B cell (primary cell): ENCODE results near the gene GGCX. TPM values are rescaled to one million over a fixed set of nuclear protein-coding genes. Genes with fewer than 3 reads are reported as not detected.

Source experiments
- ATAC-seq: fragments of 200-7000 bp; cut with Tn5 transposase; one replicate; pipeline ENCODE4 v1.10.0; 2021; ENCODE audit warnings: low read depth, mild to moderate bottlenecking, moderate number of reproducible peaks, moderate library complexity
- CTCF ChIA-PET: fragments of 350-600 bp; sonication (Branson Sonifier 250); formaldehyde crosslinking; loops from one replicate; lab custom pipeline; 2021; ENCODE audit warnings: antibody characterized with exemption, inconsistent platforms; lab: Charles Lee
- POLR2A ChIA-PET: fragments of 350-600 bp; sonication (Branson Sonifier 250); formaldehyde crosslinking; loops from one replicate; lab custom pipeline; 2021; ENCODE audit warnings: antibody characterized with exemption; lab: Charles Lee
- DNase-seq: peaks from one replicate; pipeline ENCODE4 v3.0.0; 2013
- H2AFZ ChIP-seq: 2 replicates; pipeline ENCODE4 v1.6.1; 2012; ENCODE audit warnings: mild to moderate bottlenecking, low read depth, low read length; ENCODE audit not compliant: insufficient read depth, poor library complexity, severe bottlenecking
- H3K27ac ChIP-seq, 2 donors: 1 replicate in 1 of 2; 2 replicates in 1 of 2; pipeline ENCODE4 v1.5.1; 2012 to 2013; ENCODE audit warnings: low read length in 2 of 2, mild to moderate bottlenecking in 2 of 2, moderate library complexity in 1 of 2
- H3K27me3 ChIP-seq, 4 experiments: fragments of 200-600 bp in 1 of 4; sonication (generic) in 1 of 4; replicated peaks in 1 of 4; 1 replicate in 2 of 4; 2 replicates in 2 of 4; pipeline versions ENCODE4 v1.6.1 to v1.7.0; 2013 to 2016; ENCODE audit warnings: low read length in 3 of 4, mild to moderate bottlenecking in 2 of 4, mixed read lengths in 1 of 4, moderate library complexity in 1 of 4; ENCODE audit not compliant: insufficient read depth in 4 of 4, control insufficient read depth in 3 of 4; ENCODE audit errors: control extremely low read depth in 1 of 4
- H3K36me3 ChIP-seq, 2 experiments: replicated peaks in 1 of 2; 1 replicate in 1 of 2; 2 replicates in 1 of 2; pipeline versions ENCODE4 v1.6.1 to v1.7.1; 2013; ENCODE audit warnings: low read length in 1 of 2; ENCODE audit not compliant: insufficient read depth in 2 of 2, control insufficient read depth in 1 of 2; ENCODE audit errors: control extremely low read depth in 1 of 2, extremely low read depth in 1 of 2
- H3K4me1 ChIP-seq, 2 donors: fragments of 200-600 bp in 1 of 2; sonication (generic) in 1 of 2; 1 replicate in 1 of 2; 2 replicates in 1 of 2; pipeline versions ENCODE4 v1.5.1 to v1.6.1; 2013 to 2017; ENCODE audit warnings: low read length in 2 of 2; ENCODE audit not compliant: control insufficient read depth in 2 of 2, insufficient read depth in 2 of 2
- H3K4me2 ChIP-seq: replicated peaks from 2 replicates; pipeline ENCODE3; 2012; ENCODE audit warnings: mild to moderate bottlenecking, low read depth, low read length; ENCODE audit not compliant: poor library complexity, severe bottlenecking
- H3K4me3 ChIP-seq, 5 experiments: fragments of 200-600 bp in 1 of 5; sonication (generic) in 1 of 5; 1 replicate in 3 of 5; 2 replicates in 2 of 5; pipeline versions ENCODE4 v1.5.1 to v1.7.0; 2011 to 2016; ENCODE audit warnings: low read length in 4 of 5, mild to moderate bottlenecking in 4 of 5, low read depth in 2 of 5, control low read depth in 1 of 5, moderate library complexity in 1 of 5; ENCODE audit not compliant: insufficient read depth in 1 of 5; ENCODE audit errors: control extremely low read depth in 1 of 5, extremely low read depth in 1 of 5
- H3K79me2 ChIP-seq: fragments of 200-600 bp; sonication (generic); one replicate; pipeline ENCODE4 v1.6.0; 2016; ENCODE audit warnings: low read length; ENCODE audit not compliant: control insufficient read depth, insufficient read depth
- H3K9ac ChIP-seq: fragments of 200-600 bp; sonication (generic); 2 replicates; pipeline ENCODE4 v1.6.1; 2017; ENCODE audit warnings: mild to moderate bottlenecking, low read length, moderate library complexity
- H3K9me3 ChIP-seq, 3 donors: one replicate each; pipeline versions ENCODE4 v1.6.1 to v1.7.1; 2013; ENCODE audit warnings: low read length in 2 of 3; ENCODE audit not compliant: control insufficient read depth in 2 of 3, insufficient read depth in 1 of 3; ENCODE audit errors: control extremely low read depth in 1 of 3
- H4K20me1 ChIP-seq: 2 replicates; pipeline ENCODE4 v1.6.0; 2012; ENCODE audit warnings: mild to moderate bottlenecking, low read length; ENCODE audit not compliant: insufficient read depth, control insufficient read depth, poor library complexity, severe bottlenecking
- H3K27ac Mint-ChIP-seq: one replicate; pipeline ENCODE4 v1.8.0; 2021; ENCODE audit warnings: mixed read lengths
- H3K27me3 Mint-ChIP-seq: one replicate; pipeline ENCODE4 v1.8.0; 2021; ENCODE audit warnings: mixed read lengths
- H3K4me1 Mint-ChIP-seq: one replicate; pipeline ENCODE4 v1.8.0; 2021; ENCODE audit warnings: mixed read lengths
- H3K4me3 Mint-ChIP-seq: one replicate; pipeline ENCODE4 v1.8.0; 2021; ENCODE audit warnings: mixed read lengths
- H3K9me3 Mint-ChIP-seq: one replicate; pipeline ENCODE4 v1.8.0; 2022; ENCODE audit warnings: mixed read lengths; ENCODE audit not compliant: insufficient read depth
- EZH2 ChIP-seq: IDR thresholded peaks from 2 replicates; pipeline ENCODE4 v1.6.1; 2012; ENCODE audit warnings: borderline replicate concordance, low read depth, mild to moderate bottlenecking, moderate library complexity, low read length; ENCODE audit not compliant: insufficient read depth, poor library complexity, severe bottlenecking
- WGBS: methylation state at CpG from one replicate; pipeline ENCODE4 v1.1.5; 2013; ENCODE audit warnings: missing lambda C conversion rate; ENCODE audit not compliant: insufficient coverage; 5-methylcytosine and 5-hydroxymethylcytosine counted together
- intact Hi-C: fragments of 100-400 bp; cut with micrococcal nuclease; formaldehyde crosslinking; loops from one replicate; pipeline ENCODE4 v1.10.0; 2022
- polyA plus RNA-seq: library from polyadenylated mRNA; depleted of rRNA; stranded (reverse); fragments of >200 nt; gene quantifications from 2 replicates; pipeline ENCODE4 v1.2.3, GENCODE V29; 2012
- total RNA-seq, 2 donors: library from RNA; stranded (reverse); fragments of 120-200 nt in 1 of 2; gene quantifications; 1 replicate in 1 of 2; 2 replicates in 1 of 2; pipeline versions ENCODE4 v1.2.3 to v1.2.4, GENCODE V29; 2013 to 2022
- TF ChIP-seq, protein P1 (sequence below): fragments of 200-600 bp; IDR thresholded peaks from one replicate; pipeline ENCODE4 v1.8.0; 2022; ENCODE audit warnings: antibody characterized with exemption, mild to moderate bottlenecking

The GGCX gene
- total and polyA plus RNA-seq, 2 donors (not counting 1 experiment from before 2014, with no cell fraction given) = 23.5 to 36.8 TPM

DNA sequence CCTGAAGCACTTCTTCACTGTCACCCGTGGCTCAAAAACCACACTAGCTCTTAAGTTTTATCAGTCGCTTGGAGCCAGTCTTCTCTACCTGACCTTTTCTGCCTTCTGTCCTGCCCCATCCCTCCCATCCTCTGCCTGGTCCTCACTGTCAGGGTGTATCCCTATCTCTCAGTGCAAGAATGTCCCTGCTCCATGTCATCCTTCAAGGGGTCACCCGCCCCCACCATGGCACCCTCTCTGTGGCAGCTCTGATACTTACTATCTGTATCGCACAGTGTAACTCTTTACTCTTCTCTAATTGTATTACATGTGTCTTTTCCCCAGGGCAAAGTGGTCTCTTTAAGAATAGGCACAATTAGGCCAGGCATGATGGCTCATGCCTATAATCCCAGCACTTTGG lies 27.4 kb upstream of the GGCX start:
- no peak overlapping the region for H3K27ac Mint-ChIP-seq
- POLR2A ChIA-PET = no interaction called here
- no peak for ATAC-seq
- no peak overlapping the region for H3K4me2 ChIP-seq
- no peak for DNase-seq
- H3K4me1 ChIP-seq = peaks cover 22 to 34% of the 10 kb centered on the region in 2 donors
- no peaks in the 10 kb centered on the region for H3K36me3 ChIP-seq
- H3K4me3 ChIP-seq = no peak overlapping the region
- TF ChIP-seq, protein P1, sequence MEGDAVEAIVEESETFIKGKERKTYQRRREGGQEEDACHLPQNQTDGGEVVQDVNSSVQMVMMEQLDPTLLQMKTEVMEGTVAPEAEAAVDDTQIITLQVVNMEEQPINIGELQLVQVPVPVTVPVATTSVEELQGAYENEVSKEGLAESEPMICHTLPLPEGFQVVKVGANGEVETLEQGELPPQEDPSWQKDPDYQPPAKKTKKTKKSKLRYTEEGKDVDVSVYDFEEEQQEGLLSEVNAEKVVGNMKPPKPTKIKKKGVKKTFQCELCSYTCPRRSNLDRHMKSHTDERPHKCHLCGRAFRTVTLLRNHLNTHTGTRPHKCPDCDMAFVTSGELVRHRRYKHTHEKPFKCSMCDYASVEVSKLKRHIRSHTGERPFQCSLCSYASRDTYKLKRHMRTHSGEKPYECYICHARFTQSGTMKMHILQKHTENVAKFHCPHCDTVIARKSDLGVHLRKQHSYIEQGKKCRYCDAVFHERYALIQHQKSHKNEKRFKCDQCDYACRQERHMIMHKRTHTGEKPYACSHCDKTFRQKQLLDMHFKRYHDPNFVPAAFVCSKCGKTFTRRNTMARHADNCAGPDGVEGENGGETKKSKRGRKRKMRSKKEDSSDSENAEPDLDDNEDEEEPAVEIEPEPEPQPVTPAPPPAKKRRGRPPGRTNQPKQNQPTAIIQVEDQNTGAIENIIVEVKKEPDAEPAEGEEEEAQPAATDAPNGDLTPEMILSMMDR = no peak
- TF ChIP-seq EZH2 = no peak
- no peaks in the 10 kb centered on the region for H3K27me3 ChIP-seq
- no peaks in the 10 kb centered on the region for H4K20me1 ChIP-seq
- no peaks in the 10 kb centered on the region for H3K9me3 Mint-ChIP-seq
- H2AFZ ChIP-seq = no peak overlapping the region
- WGBS = 40% methylated on average over 2 of the region's 4 CpGs
- H3K4me1 Mint-ChIP-seq = peaks cover 37% of the 10 kb centered on the region
- no peak overlapping the region for H3K9ac ChIP-seq
- H3K27ac ChIP-seq = no peak overlapping the region
- peaks cover 23% of the 10 kb centered on the region for H3K79me2 ChIP-seq
- CTCF ChIA-PET = interaction anchor here (1.2 to 1.8 kb wide), 4 partner anchors 14 to 37 kb away, joined by 3 to 8 read pairs (median 4); partner anchors contain the start of genes GGCX and TMEM150A
- H3K27me3 Mint-ChIP-seq = no peaks in the 10 kb centered on the region
- no peak overlapping the region for H3K4me3 Mint-ChIP-seq
- no peaks in the 10 kb centered on the region for H3K9me3 ChIP-seq
- intact Hi-C loops = no loop called here

- Histone ChIP-seq H3K36me3 (no peaks in the 10 kb centered on the region), H3K79me2 (peaks cover 23% of the 10 kb centered on the region), H3K4me2 (no peak overlapping the region), H3K9me3 (no peaks in the 10 kb centered on the region), H3K4me1 (peaks cover 22 to 38% of the 10 kb centered on the region in 2 donors), H3K27ac (no peak overlapping the region), H3K4me3 (no peak overlapping the region), H3K27me3 (no peaks in the 10 kb centered on the region), H3K9ac (no peak overlapping the region), H4K20me1 (no peaks in the 10 kb centered on the region), H2AFZ (no peak overlapping the region)
- CTCF ChIA-PET = interaction anchor here (0.8 to 1.8 kb wide), 5 partner anchors 9 to 49 kb away, joined by 3 to 8 read pairs (median 4); partner anchors contain the start of genes GGCX and TMEM150A
- no peak overlapping the region for H3K27ac Mint-ChIP-seq
- H3K9me3 Mint-ChIP-seq = no peaks in the 10 kb centered on the region
- TF ChIP-seq, protein P1 = no peak
- TF ChIP-seq EZH2 = no peak
- DNase-seq (no peak), ATAC-seq (no peak)
- peaks cover 40% of the 10 kb centered on the region for H3K4me1 Mint-ChIP-seq
- no peaks in the 10 kb centered on the region for H3K27me3 Mint-ChIP-seq
- WGBS = 20% methylated on average over 4 of the region's 4 CpGs
- intact Hi-C loops = no loop called here
- POLR2A ChIA-PET = interaction anchor here (0.6 to 1.0 kb wide), 2 partner anchors 8 to 26 kb away, joined by 3 to 10 read pairs; no protein-coding TSS in a partner anchor
- H3K4me3 Mint-ChIP-seq = no peak overlapping the region
Observed at GRCh38 chr2:85588236-85588635, 26.9 kb upstream of the GGCX start.
